Right ventricle myocardium superior (tissue), 1 donor: Measurements from ENCODE around the gene SPECC1L. TPM values are rescaled to one million over a fixed set of nuclear protein-coding genes. Genes with fewer than 3 reads are reported as not detected.

ENCODE experiments used
- ATAC-seq: fragments of 200-7000 bp; cut with Tn5 transposase; one replicate; pipeline ENCODE4 v1.9.1; 2020; ENCODE audit warnings: mild to moderate bottlenecking; ENCODE audit not compliant: poor library complexity
- DNase-seq: peaks from one replicate; pipeline ENCODE4 v3.0.0-alpha.2; 2020
- intact Hi-C: fragments of 100-400 bp; cut with DNase I; formaldehyde crosslinking; loops from one replicate; pipeline ENCODE4 v1.11.2; 2022
- total RNA-seq: library from RNA; stranded (reverse); fragmentation: NEBNext Ultra II Directional; extraction: Animal tissue kit (Norgen Biotek cat#: 25700); gene quantifications from one replicate; pipeline ENCODE4 v1.2.1, GENCODE V29; 2021
- donor health status: DM: no; HTN: yes; CAD: no; lungs with severe emphysema.

The SPECC1L gene
- total RNA-seq, 1 donor from 2014 or later: 41.1 TPM

DNA sequence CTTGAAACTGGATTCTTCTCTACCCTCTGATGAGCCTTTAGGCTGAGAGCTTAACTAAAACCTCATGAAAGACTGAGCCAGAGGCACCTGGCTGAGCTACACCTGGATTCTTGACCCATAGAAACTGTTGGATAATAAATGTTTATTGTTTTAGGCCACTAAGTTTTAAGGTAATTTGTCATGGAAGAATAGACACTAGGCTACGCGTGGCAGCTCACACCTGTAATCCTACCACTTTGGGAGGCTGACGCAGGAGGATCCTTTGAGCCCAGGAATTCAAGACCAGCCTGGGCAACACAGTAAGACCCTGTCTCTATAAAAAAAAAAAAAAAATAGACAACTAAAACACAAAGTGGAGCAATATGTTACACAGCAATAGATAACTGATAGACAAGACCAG lies 195.3 kb downstream of the SPECC1L start:
- ATAC-seq: no peak
- intact Hi-C loops: no loop called here

DNA sequence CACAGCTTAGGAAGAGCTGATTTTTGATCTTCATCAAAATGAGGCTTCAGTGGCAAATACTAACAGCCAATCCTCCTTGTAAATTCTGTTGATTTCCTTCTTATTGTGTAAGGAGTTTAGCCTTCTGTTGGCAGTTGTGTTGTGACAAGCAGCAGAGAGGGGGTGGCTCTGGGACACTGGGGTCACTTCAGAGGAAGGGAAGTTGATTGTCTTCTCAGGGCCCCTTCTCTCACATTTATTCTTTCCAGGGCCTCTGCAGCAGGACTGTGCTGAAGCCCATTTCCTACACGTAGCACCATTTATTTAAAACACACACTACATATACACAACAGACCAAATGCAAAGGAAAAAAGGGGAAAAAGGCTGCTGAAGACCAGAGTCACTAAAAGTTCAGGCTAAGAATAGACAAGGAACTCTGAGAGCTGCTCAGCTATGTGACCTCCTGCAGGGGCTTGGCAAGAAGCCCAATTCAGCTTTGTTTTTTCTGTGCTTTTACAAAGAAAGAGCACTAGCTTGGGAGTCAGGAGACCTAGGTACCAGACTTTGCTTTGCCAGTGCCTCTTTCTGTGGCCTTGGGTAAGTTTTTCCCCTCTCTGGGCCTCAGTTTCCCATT lies 196.2 kb downstream of the SPECC1L start:
- no peak for DNase-seq
- peak; percentile 74 for ATAC-seq
- intact Hi-C loops: no loop called here

More for the DNA sequence above, 195.3 kb downstream of the SPECC1L start:
- DNase-seq: no peak

DNA sequence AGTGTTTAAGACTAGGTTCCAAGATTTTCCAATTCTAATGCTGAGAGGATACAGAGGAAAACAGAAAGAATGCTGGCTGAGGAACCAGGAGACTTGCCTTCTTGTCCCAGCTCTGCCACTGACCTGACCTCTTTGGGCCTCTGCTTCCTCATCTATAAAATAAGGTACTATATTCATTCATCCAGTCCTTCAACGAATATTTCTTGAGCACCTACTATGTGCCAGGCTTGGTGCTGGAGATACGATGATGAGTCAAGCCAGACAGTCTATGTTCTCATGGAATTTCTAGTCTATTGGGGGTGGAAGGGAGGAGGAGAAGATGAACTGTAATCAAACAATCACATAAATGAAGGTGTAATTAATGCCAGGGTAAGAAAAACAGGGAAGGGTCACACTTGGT lies 196.7 kb downstream of the SPECC1L start:
- no peak for DNase-seq
- intact Hi-C loops: no loop called here
- no peak for ATAC-seq

Other genes with a start within 250 kb of the SPECC1L start
- 2.6 TPM for gene SUSD2, start 89.3 kb upstream of the SPECC1L start, total RNA-seq
- 21.0 TPM for gene GGT5, start 25.7 kb upstream of the SPECC1L start, total RNA-seq
- 4.1 TPM for gene ADORA2A, start 156.8 kb downstream of the SPECC1L start, total RNA-seq
- gene UPB1, start 224.5 kb downstream of the SPECC1L start, total RNA-seq: 1.7 TPM